Measurements from ENCODE around the gene UPF2.

Gene UPF2

DNA sequence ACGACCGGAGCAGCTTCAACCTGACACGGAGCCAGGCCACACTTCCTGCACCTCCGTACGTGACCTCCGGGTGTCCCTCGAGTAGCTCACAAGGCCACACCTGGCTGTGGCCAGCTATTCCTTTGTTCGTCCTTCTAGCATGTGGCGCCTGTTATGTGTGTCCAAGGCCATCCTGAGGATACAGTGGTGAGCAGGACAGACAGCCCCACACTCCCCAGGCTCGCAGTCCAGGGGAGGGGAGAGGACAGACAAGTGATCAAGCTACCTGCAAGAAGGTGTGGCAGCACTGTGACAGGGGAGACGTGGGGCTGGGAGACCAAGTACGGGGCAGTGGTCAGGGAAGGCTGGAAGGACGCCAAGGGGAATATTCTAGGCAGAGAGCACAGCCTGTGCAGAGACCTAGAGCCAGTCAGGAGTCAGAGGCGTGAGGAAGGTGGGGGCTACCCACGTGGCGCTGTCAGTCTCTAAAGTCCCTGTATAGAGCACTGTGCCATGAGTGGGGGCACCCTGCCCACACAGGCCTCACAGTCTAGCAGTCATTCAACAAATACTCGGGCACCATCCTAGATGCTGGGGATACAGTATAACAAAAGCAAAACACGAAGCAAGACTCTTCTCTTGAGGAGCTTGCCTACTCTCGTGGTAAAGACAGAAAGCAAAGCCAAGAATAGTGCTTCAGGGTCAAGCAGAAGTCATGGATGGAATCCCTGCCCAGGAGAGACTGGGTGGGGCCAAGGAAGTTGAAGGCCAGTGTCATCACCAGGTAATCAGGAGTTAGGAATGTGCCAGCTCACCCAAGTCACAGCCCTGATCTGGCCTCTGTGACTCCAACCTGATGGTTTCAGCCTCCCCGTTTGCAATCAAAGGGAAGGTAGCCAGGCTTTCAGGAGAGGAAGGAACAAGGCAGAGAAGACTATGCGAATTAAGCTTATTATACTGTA, 160.9 kb downstream of the UPF2 start:
- no peak for DNase-seq

DNA sequence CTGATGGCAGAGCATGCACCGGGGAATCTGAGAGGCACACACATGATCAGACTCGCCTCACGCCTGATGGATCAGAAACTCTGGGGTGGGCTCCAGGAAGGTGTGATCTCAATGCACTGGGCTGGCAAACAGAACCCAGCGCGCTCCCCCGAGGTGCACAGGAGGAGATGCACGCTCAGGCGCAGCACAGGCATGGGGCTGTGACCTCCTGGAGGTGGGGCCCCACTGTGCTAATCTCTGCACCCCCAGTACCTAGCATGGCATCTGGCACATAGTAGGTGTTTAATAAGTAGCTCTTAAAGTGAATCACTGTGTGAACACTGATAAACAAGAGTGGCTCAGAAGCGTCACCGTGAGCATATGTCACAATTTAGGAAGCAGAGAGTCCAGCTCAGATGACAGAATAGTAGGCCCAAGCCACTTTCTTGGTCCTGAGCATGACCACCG, 161.6 kb downstream of the UPF2 start:
- no peak for DNase-seq

- no peak for DNase-seq
Observed at GRCh38 chr10:11880151-11881029, 162.2 kb downstream of the UPF2 start.

- no peak for DNase-seq
Observed at GRCh38 chr10:11879387-11880094, 163.1 kb downstream of the UPF2 start.

DNA sequence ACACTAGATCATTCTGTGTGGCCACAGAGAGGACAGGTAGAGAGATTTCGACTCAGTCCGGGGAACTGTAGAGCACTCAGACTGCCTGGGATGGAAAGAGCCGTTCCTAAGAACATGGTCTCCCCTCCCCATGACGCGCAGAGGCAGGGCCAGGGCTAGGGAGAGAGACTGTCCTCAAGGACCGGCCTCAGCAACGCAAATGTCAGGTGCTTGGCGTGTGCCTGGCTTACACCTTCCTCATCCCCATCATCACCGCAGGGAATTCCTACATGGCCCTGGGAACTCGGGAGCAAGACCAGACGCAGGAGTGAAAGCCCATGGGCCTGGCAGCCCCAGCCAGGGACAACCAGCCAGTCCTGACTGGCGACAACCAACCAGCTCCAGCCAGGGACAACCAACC, 163.8 kb downstream of the UPF2 start:
- DNase-seq = no peak

GRCh38 chr10:11877591-11877905, 165.1 kb downstream of the UPF2 start:
- DNase-seq = no peak

DNA sequence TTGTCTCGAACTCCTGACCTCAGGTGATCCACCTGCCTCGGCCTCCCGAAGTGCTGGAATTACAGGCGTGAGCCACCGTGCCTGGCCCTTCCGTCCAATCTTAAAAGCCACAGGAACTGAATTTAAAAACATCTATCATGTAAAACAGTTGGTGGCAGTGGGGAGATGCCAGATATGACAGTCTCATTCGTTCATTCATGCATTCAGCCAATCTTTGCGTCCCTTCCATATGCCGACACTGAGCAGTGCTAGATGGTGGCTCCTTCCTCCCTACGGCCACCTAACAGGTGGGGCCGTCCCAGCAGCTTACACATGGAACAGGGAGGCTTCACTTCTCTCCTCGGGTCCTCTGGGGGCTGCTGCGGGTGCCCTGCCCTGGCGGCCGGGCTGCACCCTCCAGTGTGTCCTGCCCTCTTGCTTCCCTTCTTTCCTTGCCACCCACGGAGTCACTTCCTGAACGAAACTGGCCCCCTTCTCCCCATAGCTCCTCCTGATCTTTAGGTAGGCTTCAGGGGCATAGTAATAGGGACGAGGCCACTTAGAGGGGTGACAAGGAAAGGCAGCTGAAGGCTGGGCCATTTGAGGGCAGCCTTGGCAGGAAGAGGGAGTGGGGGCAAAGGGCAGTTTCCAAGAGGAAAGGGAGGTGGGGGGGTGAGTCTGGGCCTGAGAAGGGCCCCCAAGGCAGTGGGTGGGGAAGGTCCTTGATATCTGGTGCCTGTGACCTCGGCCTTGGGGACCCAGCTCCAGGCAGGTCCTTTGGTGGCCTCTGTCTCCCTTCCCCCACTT, 165.6 kb downstream of the UPF2 start:
- no peak for DNase-seq

DNA sequence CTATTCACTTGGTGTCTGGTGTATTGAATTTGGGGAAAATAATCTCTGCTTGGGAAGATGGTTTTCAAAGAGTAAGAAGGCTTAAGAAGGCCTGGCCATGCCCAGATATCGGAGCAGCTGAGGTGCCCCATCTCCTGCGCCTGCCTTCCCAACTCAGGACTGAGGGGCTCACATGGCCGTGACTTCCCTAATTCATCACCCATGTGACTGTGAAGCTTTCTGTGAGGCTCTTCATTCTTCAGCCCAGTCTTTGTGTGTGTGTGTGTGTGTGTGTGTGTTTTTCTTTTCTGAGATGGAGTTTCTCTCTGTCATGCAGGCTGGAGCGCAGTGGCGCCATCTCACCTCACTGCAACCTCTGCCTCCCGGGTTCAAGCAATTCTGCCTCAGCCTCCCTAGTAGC, 166.3 kb downstream of the UPF2 start:
- no peak for DNase-seq

- no peak for DNase-seq
Observed at GRCh38 chr10:11875494-11876281, 166.9 kb downstream of the UPF2 start.

- DNase-seq = peak in 1 of 4 experiments; percentile 7
Observed at GRCh38 chr10:11874568-11875493, 167.8 kb downstream of the UPF2 start.

- DNase-seq = no peak
Observed at GRCh38 chr10:11871466-11871865, 171.1 kb downstream of the UPF2 start.

DNA sequence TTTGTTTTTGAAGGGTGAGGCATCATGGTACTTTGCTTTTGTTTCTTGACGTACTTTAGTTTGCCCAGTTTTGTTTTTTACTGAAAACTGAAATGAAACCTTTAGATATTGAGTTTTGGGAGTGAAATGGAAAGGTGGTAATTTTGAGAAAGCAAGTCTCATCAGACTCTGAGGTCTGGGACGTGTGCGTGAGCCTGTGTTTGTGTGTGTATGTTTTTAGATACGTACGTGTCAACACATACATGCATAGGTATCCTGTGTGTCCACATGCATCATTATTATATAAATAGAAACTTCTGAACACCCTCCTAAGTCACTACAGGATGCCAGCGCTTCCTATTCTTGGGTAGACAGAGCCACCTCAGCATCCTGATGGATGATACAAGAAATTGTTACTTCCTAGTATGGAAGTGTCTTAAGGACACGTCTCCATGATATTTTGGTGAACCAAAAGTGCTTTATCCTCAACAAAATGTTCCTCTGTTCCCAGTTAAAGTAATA, 171.7 kb downstream of the UPF2 start:
- DNase-seq = no peak

DNA sequence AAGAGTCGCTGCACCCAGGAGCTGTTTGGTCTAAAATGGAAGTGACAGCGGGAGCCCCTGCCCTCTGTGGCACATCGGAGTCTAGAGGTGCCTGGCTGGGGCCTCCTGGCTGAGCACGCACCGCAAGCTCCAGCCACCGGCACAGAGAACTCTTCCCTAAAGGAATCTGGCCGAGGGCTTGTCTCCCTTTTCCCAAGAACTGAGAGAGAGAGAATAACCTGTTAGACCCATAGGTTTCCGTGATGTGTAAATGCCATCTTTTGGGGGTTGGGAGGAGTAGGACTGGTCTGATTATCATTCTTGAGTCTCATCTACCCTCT, 172.2 kb downstream of the UPF2 start:
- no peak for DNase-seq

Data from activated naive CD4-positive, alpha-beta T cell (primary cell).